ENCODE measurements around the gene MOGAT2. TPM values are rescaled to one million over a fixed set of nuclear protein-coding genes. Genes with fewer than 3 reads are reported as not detected.

MOGAT2 gene
- total and polyA plus RNA-seq, 2 of the 13 experiments (the other 11 are each of a cell fraction or from before 2014, with no cell fraction given), result 27.2 to 27.8 TPM

- TF ChIP-seq SP140L (CRISPR knock-in tag; IDR thresholded peaks at IDR 0.05; ENCODE audit: borderline replicate concordance) (no peak), NCOR1 (IDR thresholded peaks at IDR 0.05; ENCODE audit: borderline replicate concordance, low read length) (no peak), ZNF441 (CRISPR knock-in tag; IDR thresholded peaks at IDR 0.05; ENCODE audit: borderline replicate concordance) (no peak), PRPF4 (IDR thresholded peaks at IDR 0.05; ENCODE audit: low read depth, low read length, poor library complexity, severe bottlenecking) (no peak), KDM3A (CRISPR knock-in tag; IDR thresholded peaks at IDR 0.05; ENCODE audit: low read depth) (0 out of 2 replicates have a peak, but pooled peaks have one; percentile 33), AGO1 (IDR thresholded peaks at IDR 0.05; ENCODE audit: low read depth, low read length, poor library complexity, severe bottlenecking) (no peak), TCF7 (IDR thresholded peaks at IDR 0.05; ENCODE audit: low read depth) (no peak), GATA4 (IDR thresholded peaks at IDR 0.05; ENCODE audit: borderline replicate concordance, low read depth) (no peak), PAF1 (CRISPR knock-in tag; IDR thresholded peaks at IDR 0.05) (no peak), ESRRA (CRISPR knock-in tag; IDR thresholded peaks at IDR 0.05; ENCODE audit: low read depth) (no peak), PHB2 (IDR thresholded peaks at IDR 0.05; ENCODE audit: partially characterized antibody) (no peak), ZNF484 (CRISPR knock-in tag; IDR thresholded peaks at IDR 0.05; ENCODE audit: borderline replicate concordance, low read depth) (no peak), MED13 (CRISPR knock-in tag; IDR thresholded peaks at IDR 0.05) (no peak), CREM (IDR thresholded peaks at IDR 0.05) (no peak), CREM (CRISPR knock-in tag; IDR thresholded peaks at IDR 0.05) (no peak), JARID2 (CRISPR knock-in tag; IDR thresholded peaks at IDR 0.05; ENCODE audit: insufficient replicate concordance) (no peak), FOXP4 (CRISPR knock-in tag; IDR thresholded peaks at IDR 0.05) (no peak), TOE1 (CRISPR knock-in tag; IDR thresholded peaks at IDR 0.05) (no peak), PAX8 (CRISPR knock-in tag; IDR thresholded peaks at IDR 0.05; ENCODE audit: borderline replicate concordance) (no peak), SALL1 (CRISPR knock-in tag; IDR thresholded peaks at IDR 0.05) (peak; percentile 77), RCOR2 (CRISPR knock-in tag; IDR thresholded peaks at IDR 0.05) (no peak), SP2 (CRISPR knock-in tag; IDR thresholded peaks at IDR 0.05) (no peak), MIER3 (CRISPR knock-in tag; IDR thresholded peaks at IDR 0.05; ENCODE audit: borderline replicate concordance) (no peak), ZMAT5 (CRISPR knock-in tag; IDR thresholded peaks at IDR 0.05; ENCODE audit: borderline replicate concordance, low read depth) (no peak), IKZF1 (IDR thresholded peaks at IDR 0.05) (no peak), PLRG1 (conservative IDR thresholded peaks at IDR 0.05) (no peak), DMAP1 (CRISPR knock-in tag; IDR thresholded peaks at IDR 0.05) (0 out of 2 replicates have a peak, but pooled peaks have one; percentile 28), NCOA1 (CRISPR knock-in tag; IDR thresholded peaks at IDR 0.05) (0 out of 2 replicates have a peak, but pooled peaks have one; percentile 28)
- TF ChIP-seq, protein P1, sequence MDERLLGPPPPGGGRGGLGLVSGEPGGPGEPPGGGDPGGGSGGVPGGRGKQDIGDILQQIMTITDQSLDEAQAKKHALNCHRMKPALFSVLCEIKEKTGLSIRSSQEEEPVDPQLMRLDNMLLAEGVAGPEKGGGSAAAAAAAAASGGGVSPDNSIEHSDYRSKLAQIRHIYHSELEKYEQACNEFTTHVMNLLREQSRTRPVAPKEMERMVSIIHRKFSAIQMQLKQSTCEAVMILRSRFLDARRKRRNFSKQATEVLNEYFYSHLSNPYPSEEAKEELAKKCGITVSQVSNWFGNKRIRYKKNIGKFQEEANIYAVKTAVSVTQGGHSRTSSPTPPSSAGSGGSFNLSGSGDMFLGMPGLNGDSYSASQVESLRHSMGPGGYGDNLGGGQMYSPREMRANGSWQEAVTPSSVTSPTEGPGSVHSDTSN (CRISPR knock-in tag; IDR thresholded peaks at IDR 0.05), result no peak
- TF ChIP-seq, protein P2, sequence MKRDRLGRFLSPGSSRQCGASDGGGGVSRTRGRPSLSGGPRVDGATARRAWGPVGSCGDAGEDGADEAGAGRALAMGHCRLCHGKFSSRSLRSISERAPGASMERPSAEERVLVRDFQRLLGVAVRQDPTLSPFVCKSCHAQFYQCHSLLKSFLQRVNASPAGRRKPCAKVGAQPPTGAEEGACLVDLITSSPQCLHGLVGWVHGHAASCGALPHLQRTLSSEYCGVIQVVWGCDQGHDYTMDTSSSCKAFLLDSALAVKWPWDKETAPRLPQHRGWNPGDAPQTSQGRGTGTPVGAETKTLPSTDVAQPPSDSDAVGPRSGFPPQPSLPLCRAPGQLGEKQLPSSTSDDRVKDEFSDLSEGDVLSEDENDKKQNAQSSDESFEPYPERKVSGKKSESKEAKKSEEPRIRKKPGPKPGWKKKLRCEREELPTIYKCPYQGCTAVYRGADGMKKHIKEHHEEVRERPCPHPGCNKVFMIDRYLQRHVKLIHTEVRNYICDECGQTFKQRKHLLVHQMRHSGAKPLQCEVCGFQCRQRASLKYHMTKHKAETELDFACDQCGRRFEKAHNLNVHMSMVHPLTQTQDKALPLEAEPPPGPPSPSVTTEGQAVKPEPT (CRISPR knock-in tag; IDR thresholded peaks at IDR 0.05; ENCODE audit: low read depth), result no peak; the same call in 1 of the 2 replicates
These were observed 11.3 kb upstream of the MOGAT2 start (continued) for GRCh38 chr11:75706260-75706729.
